ENCODE data around the gene MS4A18.

- no peak for TF ChIP-seq POLR2A (IDR thresholded peaks at IDR 0.05)
- no peak for TF ChIP-seq CTCF (IDR thresholded peaks at IDR 0.05)
Measured at GRCh38 chr11:60734279-60734678, 9.8 kb downstream of the MS4A18 start.

All from adrenal gland (tissue), 5 donors.